Mesodermal cell (in vitro differentiated cells): ENCODE results near the gene UBE2L5.

Experiments used
- H3K27ac ChIP-seq: 2 replicates; pipeline ENCODE4 v1.7.0; 2013; ENCODE audit warnings: mild to moderate bottlenecking, low read depth, low read length, moderate library complexity; ENCODE audit not compliant: severe bottlenecking
- H3K36me3 ChIP-seq: 2 replicates; pipeline ENCODE4 v1.7.1; 2013; ENCODE audit warnings: mild to moderate bottlenecking, low read length, moderate library complexity; ENCODE audit not compliant: control insufficient read depth, insufficient read depth
- H3K4me1 ChIP-seq: one replicate; pipeline ENCODE4 v1.7.1; 2013; ENCODE audit warnings: mild to moderate bottlenecking, low read length; ENCODE audit not compliant: insufficient read depth, control insufficient read depth, poor library complexity, severe bottlenecking
- H3K4me3 ChIP-seq: 2 replicates; pipeline ENCODE4 v1.7.0; 2013; ENCODE audit warnings: low read length, control low read depth, mild to moderate bottlenecking; ENCODE audit not compliant: insufficient read depth, poor library complexity, severe bottlenecking; ENCODE audit errors: extremely low read depth
- H3K9me3 ChIP-seq: 2 replicates; pipeline ENCODE4 v1.7.1; 2013; ENCODE audit warnings: mild to moderate bottlenecking, low read length, moderate library complexity; ENCODE audit not compliant: control insufficient read depth
- WGBS, 2 experiments: methylation state at CpG; one replicate each; pipeline ENCODE4 v1.1.5; 2013; ENCODE audit warnings: missing lambda C conversion rate in 2 of 2; ENCODE audit not compliant: insufficient coverage in 2 of 2; 5-methylcytosine and 5-hydroxymethylcytosine counted together

UBE2L5 gene

GRCh38 chr13:30477346-30478195, 55.3 kb downstream of the UBE2L5 start:
- WGBS, 2 experiments = 43 to 48% methylated on average over 2 of the region's 4 CpGs
- Histone ChIP-seq H3K9me3 (no peaks in the 10 kb centered on the region), H3K4me3 (no peak overlapping the region), H3K36me3 (no peaks in the 10 kb centered on the region), H3K27ac (no peak overlapping the region), H3K4me1 (peaks cover 5% of the 10 kb centered on the region)
